K562 (cell line): ENCODE measurements around the gene OBSCN. TPM values are rescaled to one million over a fixed set of nuclear protein-coding genes. Genes with fewer than 3 reads are reported as not detected.

ENCODE experiments used
- ATAC-seq: fragments of 200-7000 bp; cut with Tn5 transposase; 3 replicates; pipeline ENCODE4 v1.9.1; 2020; ENCODE audit warnings: moderate library complexity
- BruUV-seq: library from RNA; stranded (reverse); fragments of 400-500 nt; replicated peaks from 2 replicates; lab custom pipeline; 2021; lab: Mats Ljungman, UMichigan
- CTCF ChIA-PET: fragments of 300-600 bp; formaldehyde crosslinking; extraction: SDS; loops from one replicate; lab custom pipeline; 2021; ENCODE audit warnings: low intra/inter-chr PET ratio; lab: Yijun Ruan, JAX
- POLR2A ChIA-PET: fragments of 300-600, 350-650 bp; sonication (Branson Sonifier 250); formaldehyde crosslinking; extraction: SDS; loops from one replicate; lab custom pipeline; 2021; ENCODE audit warnings: antibody characterized with exemption, inconsistent platforms; lab: Yijun Ruan, JAX
- DNase-seq, 4 experiments: peaks; one replicate each; pipeline versions ENCODE4 v3.0.0 to v3.0.0-alpha.2; 2011 to 2018; ENCODE audit warnings: low spot score in 3 of 4, mixed read lengths in 3 of 4; ENCODE audit errors: extremely low read depth in 1 of 4
- FAIRE-seq: peaks from 2 replicates; lab custom pipeline; 2011; peaks lifted over from hg19 to GRCh38; lab: Jason Lieb, UNC
- H2AFZ ChIP-seq: 2 replicates; pipeline ENCODE4 v1.6.0; 2011; ENCODE audit warnings: low read depth, low read length, control low read depth, inconsistent platforms
- H3K27ac ChIP-seq: fragments of 200-600 bp; 3 replicates; pipeline ENCODE4 v1.8.0; 2011; ENCODE audit warnings: low read depth, mild to moderate bottlenecking, control low read depth, inconsistent platforms, low read length, moderate library complexity, mixed read lengths; ENCODE audit errors: extremely low read depth
- H3K27me3 ChIP-seq, 2 experiments: fragments of 300-600 bp in 1 of 2; 2 replicates in 1 of 2; 3 replicates in 1 of 2; pipeline versions ENCODE4 v1.6.0 to v1.8.0; 2011; ENCODE audit warnings: inconsistent platforms in 2 of 2, low read length in 2 of 2, mild to moderate bottlenecking in 1 of 2, mixed read lengths in 1 of 2, moderate library complexity in 1 of 2; ENCODE audit not compliant: control insufficient read depth in 2 of 2, insufficient read depth in 2 of 2
- H3K36me3 ChIP-seq: fragments of 300-600 bp; 3 replicates; pipeline ENCODE4 v1.8.0; 2011; ENCODE audit warnings: mild to moderate bottlenecking, low read length, inconsistent platforms; ENCODE audit not compliant: control insufficient read depth, insufficient read depth
- H3K4me1 ChIP-seq, 2 experiments: fragments of 200-600 bp in 1 of 2; replicated peaks in 1 of 2; 2 replicates in 1 of 2; 3 replicates in 1 of 2; pipeline versions ENCODE4 v1.5.1 to v1.8.0; 2011; ENCODE audit warnings: inconsistent platforms in 2 of 2, low read length in 2 of 2, mild to moderate bottlenecking in 1 of 2, mixed read lengths in 1 of 2, moderate library complexity in 1 of 2; ENCODE audit not compliant: control insufficient read depth in 2 of 2, insufficient read depth in 2 of 2
- H3K4me2 ChIP-seq: 2 replicates; pipeline ENCODE4 v1.6.1; 2011; ENCODE audit warnings: low read length, control low read depth, inconsistent platforms, mixed read lengths; ENCODE audit not compliant: insufficient read depth
- H3K4me3 ChIP-seq: fragments of 200-600 bp; sonication (generic), shearing (Covaris generic); 2 replicates; pipeline ENCODE4 v1.5.1; 2016; ENCODE audit warnings: control low read depth, inconsistent platforms
- H3K79me2 ChIP-seq: fragments of 200-600 bp; 3 replicates; pipeline ENCODE4 v1.8.0; 2011; ENCODE audit warnings: low read length, inconsistent platforms; ENCODE audit not compliant: control insufficient read depth, insufficient read depth
- H3K9ac ChIP-seq, 2 experiments: 2 replicates each; pipeline versions ENCODE4 v1.6.0 to v1.6.1; 2011; ENCODE audit warnings: low read depth in 2 of 2, low read length in 2 of 2, control low read depth in 1 of 2, inconsistent platforms in 1 of 2, mild to moderate bottlenecking in 1 of 2, mixed read lengths in 1 of 2; ENCODE audit not compliant: insufficient read depth in 1 of 2
- H3K9me1 ChIP-seq: one replicate; pipeline ENCODE4 v1.6.0; 2011; ENCODE audit warnings: inconsistent platforms, mild to moderate bottlenecking, low read length, moderate library complexity; ENCODE audit not compliant: control insufficient read depth, insufficient read depth
- H3K9me3 ChIP-seq: replicated peaks from 2 replicates; pipeline ENCODE4 v1.5.1; 2011; ENCODE audit warnings: low read depth, low read length, inconsistent platforms; ENCODE audit not compliant: control insufficient read depth, insufficient read depth
- H4K20me1 ChIP-seq: replicated peaks from 2 replicates; pipeline ENCODE4 v1.6.1; 2011; ENCODE audit warnings: low read length, inconsistent platforms, mixed read lengths; ENCODE audit not compliant: control insufficient read depth, insufficient read depth
- KLF16 ChIP-seq: IDR thresholded peaks from 2 replicates; pipeline ENCODE4 v1.6.1; 2016; ENCODE audit warnings: antibody characterized with exemption
- POLR2G ChIP-seq: fragments of 200-400 bp; formaldehyde crosslinking; IDR thresholded peaks from 2 replicates; pipeline ENCODE4 v1.6.1; 2017; ENCODE audit warnings: low read depth, mild to moderate bottlenecking, antibody characterized with exemption, low read length, moderate library complexity
- SPI1 ChIP-seq: IDR thresholded peaks from 2 replicates; pipeline ENCODE4 v1.6.1; 2011; ENCODE audit warnings: low read depth, low read length, control low read depth, borderline replicate concordance
- SRSF1 ChIP-seq: fragments of 200-400 bp; formaldehyde crosslinking; IDR thresholded peaks from 2 replicates; pipeline ENCODE4 v1.6.1; 2017; ENCODE audit warnings: mild to moderate bottlenecking, low read depth, low read length, moderate library complexity
- SUPT5H ChIP-seq: fragments of 450-650 bp; IDR thresholded peaks from 2 replicates; pipeline ENCODE4 v1.6.1; 2016
- TGIF2 ChIP-seq: sonication (generic); formaldehyde crosslinking; IDR thresholded peaks from 2 replicates; pipeline ENCODE4 v1.8.1; 2022; ENCODE audit warnings: mild to moderate bottlenecking, missing genetic modification reagents, moderate library complexity
- ZBTB7A ChIP-seq: IDR thresholded peaks from 2 replicates; pipeline ENCODE4 v1.6.1; 2011; ENCODE audit warnings: low read depth, mild to moderate bottlenecking, low read length, moderate library complexity, borderline replicate concordance; ENCODE audit not compliant: control insufficient read depth
- ZEB2 ChIP-seq: fragments of 450-650 bp; IDR thresholded peaks from 2 replicates; pipeline ENCODE4 v1.6.1; 2016
- ZNF12 ChIP-seq: sonication (generic); formaldehyde crosslinking; IDR thresholded peaks from 2 replicates; pipeline ENCODE4 v1.4.0; 2020; ENCODE audit warnings: mild to moderate bottlenecking, missing genetic modification reagents
- ZNF253 ChIP-seq: fragments of 250-450 bp; sonication (Bioruptor Pico); conservative IDR thresholded peaks from 2 replicates; pipeline ENCODE4 v1.6.1; 2021; ENCODE audit warnings: mild to moderate bottlenecking
- WGBS: fragments of 100-300 bp; shearing (Covaris generic); methylation state at CpG from one replicate; pipeline ENCODE4 v1.1.6; 2016; ENCODE audit warnings: low coverage, mixed read lengths; ENCODE audit not compliant: insufficient coverage; ENCODE audit errors: missing lambda C conversion rate; 5-methylcytosine and 5-hydroxymethylcytosine counted together
- in situ Hi-C: fragments of 300-500 bp; cut with MboI; formaldehyde crosslinking; loops from 4 replicates; pipeline ENCODE4 v1.15.0; 2018; ENCODE audit warnings: inconsistent platforms, mixed read lengths
- intact Hi-C: fragments of 100-400 bp; cut with micrococcal nuclease; formaldehyde crosslinking; loops from 2 replicates; pipeline ENCODE4 v1.14.2; 2022
- polyA plus RNA-seq, 8 experiments: library from polyadenylated mRNA; depleted of rRNA in 4 of 8; stranded (reverse) in 5 of 8; unstranded in 3 of 8; fragments of >200 nt; fragmentation: Nextera tagmentation in 2 of 8; fragmentation: Illumina TruSeq in 1 of 8; extraction: Ambion mirVana in 2 of 8; extraction: Trizol in 1 of 8; gene quantifications; 2 replicates each; pipeline versions ENCODE4 v1.2.1 to v1.2.3, GENCODE V29; 2011 to 2014; ENCODE audit warnings: inconsistent platforms in 1 of 8, missing spikeins in 1 of 8
- total RNA-seq, 7 experiments: library from RNA; depleted of rRNA in 6 of 7; stranded (reverse); fragments of >200 nt in 6 of 7; fragmentation: Illumina TruSeq in 2 of 7; extraction: Trizol in 2 of 7; gene quantifications; 2 replicates each; pipeline versions ENCODE4 v1.2.1 to v1.2.3, GENCODE V29; 2011 to 2021; ENCODE audit warnings: low replicate concordance in 1 of 7
- TF ChIP-seq, protein P1 (sequence below), 2 experiments: fragments of 450-650 bp; IDR thresholded peaks; 2 replicates each; pipeline ENCODE4 v1.6.1; 2018; ENCODE audit warnings: mild to moderate bottlenecking in 2 of 2, low read depth in 1 of 2; ENCODE audit not compliant: partially characterized antibody in 2 of 2

OBSCN gene
- total and polyA plus RNA-seq, 9 of the 15 experiments (the other 6 are each of a cell fraction or from before 2014, with no cell fraction given) = 0.18 to 19.7 (median 3.6) TPM

DNA sequence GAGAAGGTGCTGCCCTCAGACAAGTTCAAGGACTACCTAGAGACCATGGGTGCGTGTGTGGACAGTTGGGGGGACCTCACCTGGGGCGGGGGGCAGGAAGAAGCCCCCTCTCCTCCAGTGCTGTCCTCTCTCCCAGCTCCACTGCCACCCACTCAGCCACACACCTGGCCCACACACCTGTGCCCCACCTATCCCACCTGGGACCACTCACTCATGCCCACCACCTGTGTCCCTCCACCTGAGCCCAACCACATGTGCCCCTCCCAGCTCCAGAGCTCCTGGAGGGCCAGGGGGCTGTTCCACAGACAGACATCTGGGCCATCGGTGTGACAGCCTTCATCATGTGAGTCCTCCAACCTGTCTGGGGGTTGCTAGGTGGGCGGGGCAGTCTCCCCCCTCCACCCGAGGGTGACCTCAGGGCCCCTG lies 169.8 kb downstream of the OBSCN start:
- H2AFZ ChIP-seq = no peak overlapping the region
- no peak for FAIRE-seq
- WGBS = 68% methylated on average over 3 of the region's 5 CpGs
- TF ChIP-seq, protein P1, sequence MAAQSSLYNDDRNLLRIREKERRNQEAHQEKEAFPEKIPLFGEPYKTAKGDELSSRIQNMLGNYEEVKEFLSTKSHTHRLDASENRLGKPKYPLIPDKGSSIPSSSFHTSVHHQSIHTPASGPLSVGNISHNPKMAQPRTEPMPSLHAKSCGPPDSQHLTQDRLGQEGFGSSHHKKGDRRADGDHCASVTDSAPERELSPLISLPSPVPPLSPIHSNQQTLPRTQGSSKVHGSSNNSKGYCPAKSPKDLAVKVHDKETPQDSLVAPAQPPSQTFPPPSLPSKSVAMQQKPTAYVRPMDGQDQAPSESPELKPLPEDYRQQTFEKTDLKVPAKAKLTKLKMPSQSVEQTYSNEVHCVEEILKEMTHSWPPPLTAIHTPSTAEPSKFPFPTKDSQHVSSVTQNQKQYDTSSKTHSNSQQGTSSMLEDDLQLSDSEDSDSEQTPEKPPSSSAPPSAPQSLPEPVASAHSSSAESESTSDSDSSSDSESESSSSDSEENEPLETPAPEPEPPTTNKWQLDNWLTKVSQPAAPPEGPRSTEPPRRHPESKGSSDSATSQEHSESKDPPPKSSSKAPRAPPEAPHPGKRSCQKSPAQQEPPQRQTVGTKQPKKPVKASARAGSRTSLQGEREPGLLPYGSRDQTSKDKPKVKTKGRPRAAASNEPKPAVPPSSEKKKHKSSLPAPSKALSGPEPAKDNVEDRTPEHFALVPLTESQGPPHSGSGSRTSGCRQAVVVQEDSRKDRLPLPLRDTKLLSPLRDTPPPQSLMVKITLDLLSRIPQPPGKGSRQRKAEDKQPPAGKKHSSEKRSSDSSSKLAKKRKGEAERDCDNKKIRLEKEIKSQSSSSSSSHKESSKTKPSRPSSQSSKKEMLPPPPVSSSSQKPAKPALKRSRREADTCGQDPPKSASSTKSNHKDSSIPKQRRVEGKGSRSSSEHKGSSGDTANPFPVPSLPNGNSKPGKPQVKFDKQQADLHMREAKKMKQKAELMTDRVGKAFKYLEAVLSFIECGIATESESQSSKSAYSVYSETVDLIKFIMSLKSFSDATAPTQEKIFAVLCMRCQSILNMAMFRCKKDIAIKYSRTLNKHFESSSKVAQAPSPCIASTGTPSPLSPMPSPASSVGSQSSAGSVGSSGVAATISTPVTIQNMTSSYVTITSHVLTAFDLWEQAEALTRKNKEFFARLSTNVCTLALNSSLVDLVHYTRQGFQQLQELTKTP (IDR thresholded peaks at IDR 0.05; ENCODE audit: low read depth in 1 of 2, partially characterized antibody in 2 of 2) = no peak
- TF ChIP-seq ZNF12 = no peak
- TF ChIP-seq SPI1 = no peak
- TF ChIP-seq ZBTB7A = 0 out of 2 replicates have a peak, but pooled peaks have one; percentile 6
- TF ChIP-seq POLR2G = 0 out of 2 replicates have a peak, but pooled peaks have one; percentile 17
- no peak for TF ChIP-seq TGIF2 (CRISPR knock-in tag)
- 0 out of 2 replicates have a peak, but pooled peaks have one; percentile 39 for TF ChIP-seq ZEB2
- no peak for TF ChIP-seq SRSF1
- no peak for TF ChIP-seq SUPT5H
- no peak for TF ChIP-seq ZNF253
- TF ChIP-seq KLF16 = no peak
- TF ChIP-seq, all 486 proteins: peak for 3
- POLR2A ChIA-PET = interaction anchor here (0.6 to 2.0 kb wide), 3 partner anchors 11 to 136 kb away, joined by 3 to 5 read pairs (median 3); no protein-coding TSS in a partner anchor
- DNase-seq = no peak
- Histone ChIP-seq H3K9me3 (no peaks in the 10 kb centered on the region), H3K27me3 (no peaks in the 10 kb centered on the region), H3K4me3 (no peak overlapping the region), H4K20me1 (no peaks in the 10 kb centered on the region), H3K4me2 (no peak overlapping the region), H3K4me1 (peaks cover 2 to 63% of the 10 kb centered on the region in 2 experiments; a peak in 4 of 5 replicates), H3K9ac (no peak overlapping the region), H3K27ac (no peak overlapping the region), H3K9me1 (no peaks in the 10 kb centered on the region), H3K79me2 (no peaks in the 10 kb centered on the region), H3K36me3 (peaks cover 10% of the 10 kb centered on the region; the same call in 1 of the 3 replicates)
- no TSS peak for BruUV-seq
- intact Hi-C loops = no loop called here
- CTCF ChIA-PET = no interaction called here
- ATAC-seq = no peak
- in situ Hi-C loops = no loop called here
